EH (cell line): ENCODE measurements around the gene PXDC1.
"Not testable (repeated sequence)": the region's sequence is repeated elsewhere in the genome, so short reads cannot be mapped to it uniquely, and the experiment has no call there.

Experiments
- DNase-seq: peaks from one replicate; pipeline ENCODE4 v3.0.0-alpha.2; 2015; ENCODE audit warnings: low read depth

Gene PXDC1

GRCh38 chr6:3762359-3762758 lies 10.8 kb upstream of the PXDC1 start:
- DNase-seq, result no peak

GRCh38 chr6:3761989-3762270 lies 10.4 kb upstream of the PXDC1 start:
- DNase-seq, result no peak

DNA sequence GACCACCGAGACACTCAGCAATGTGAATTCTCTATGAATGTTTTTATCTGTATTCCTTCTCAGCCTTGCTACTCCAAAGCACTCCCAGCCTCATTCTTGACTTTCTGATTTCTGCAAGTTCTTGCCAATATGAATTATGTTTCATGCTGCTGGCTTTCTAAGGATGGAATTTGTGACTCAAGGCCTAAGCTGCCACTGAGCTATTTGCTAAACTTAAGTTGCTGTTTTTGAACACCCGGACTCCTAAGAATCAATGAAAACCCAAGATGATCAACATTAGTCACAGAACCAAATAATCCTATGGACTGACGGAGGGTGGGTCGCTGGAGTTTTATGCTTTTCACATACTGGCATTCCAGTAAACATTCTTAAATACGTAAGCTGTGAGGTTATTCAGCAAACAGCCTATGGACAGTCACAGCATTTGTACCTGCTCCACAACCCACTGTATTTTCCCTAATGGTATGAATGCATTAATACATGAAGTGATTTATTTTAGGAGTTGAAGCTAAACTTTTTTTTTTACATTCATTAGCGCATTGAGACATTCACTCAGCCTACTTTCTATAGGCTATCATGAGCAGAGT lies 8.2 kb upstream of the PXDC1 start:
- DNase-seq, result peak; percentile 84

DNA sequence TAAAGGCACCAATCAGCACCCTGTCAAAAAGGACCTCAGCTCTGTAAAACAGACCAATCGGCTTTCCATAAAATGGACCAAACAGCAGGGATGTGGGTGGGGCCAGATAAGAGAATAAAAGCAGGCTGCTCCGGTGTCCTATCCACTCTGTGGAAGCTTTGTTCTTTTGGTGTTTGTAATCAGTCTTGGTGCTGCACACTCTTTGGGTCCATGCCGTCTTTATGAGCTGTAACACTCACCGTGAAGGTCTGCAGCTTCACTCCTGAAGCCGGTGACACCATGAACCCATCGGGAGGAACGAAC lies 7.3 kb upstream of the PXDC1 start:
- DNase-seq, result no peak

DNA sequence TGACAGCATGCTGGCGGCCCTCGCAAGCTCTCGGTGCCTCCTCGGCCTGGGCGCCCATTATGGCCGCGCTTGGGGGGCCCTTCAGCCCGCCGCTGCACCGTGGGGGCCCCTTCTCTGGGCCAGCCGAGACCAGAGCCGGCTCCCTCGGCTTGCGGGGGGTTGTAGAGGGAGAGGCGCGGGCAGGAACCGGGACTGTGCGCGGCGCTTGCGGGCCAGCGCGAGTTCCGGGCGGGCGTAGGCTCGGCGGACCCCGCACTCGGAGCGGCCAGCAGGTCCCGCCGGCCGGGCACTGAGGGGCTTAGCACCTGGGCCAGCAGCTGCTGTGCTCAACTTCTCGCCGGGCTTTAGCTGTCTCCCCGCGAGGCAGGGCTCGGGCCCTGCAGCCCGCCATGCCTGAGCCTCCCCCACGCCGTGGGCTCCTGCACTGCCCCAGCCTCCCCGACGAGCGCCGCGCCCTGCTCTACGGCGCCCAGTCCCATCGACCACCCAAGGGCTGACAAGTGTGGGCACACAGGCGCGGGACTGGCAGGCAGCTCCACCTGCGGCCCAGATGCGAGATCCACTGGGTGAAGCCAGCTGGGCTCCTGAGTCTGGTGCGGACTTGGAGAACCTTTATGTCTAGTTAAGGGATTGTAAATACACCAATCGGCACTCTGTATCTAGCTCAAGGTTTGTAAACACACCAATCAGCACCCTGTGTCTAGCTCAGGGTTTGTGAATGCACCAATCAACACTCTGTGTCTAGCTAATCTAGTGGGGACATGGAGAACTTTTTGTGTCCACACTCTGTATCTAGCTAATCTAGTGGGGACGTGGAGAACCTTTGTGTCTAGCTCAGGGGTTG lies 6.7 kb upstream of the PXDC1 start:
- not testable (repeated sequence) for DNase-seq

- no peak for DNase-seq
These were observed 5.7 kb upstream of the PXDC1 start for GRCh38 chr6:3757241-3757641.

- no peak for DNase-seq
These were observed 5.0 kb upstream of the PXDC1 start for GRCh38 chr6:3756546-3756945.

- DNase-seq, result no peak
These were observed 4.4 kb upstream of the PXDC1 start for GRCh38 chr6:3755637-3756545.

GRCh38 chr6:3754776-3755175 lies 3.3 kb upstream of the PXDC1 start:
- no peak for DNase-seq

GRCh38 chr6:3754032-3754725 lies 2.7 kb upstream of the PXDC1 start:
- not testable (repeated sequence) for DNase-seq

- no peak for DNase-seq
These were observed 1.8 kb upstream of the PXDC1 start for GRCh38 chr6:3753228-3753835.

DNA sequence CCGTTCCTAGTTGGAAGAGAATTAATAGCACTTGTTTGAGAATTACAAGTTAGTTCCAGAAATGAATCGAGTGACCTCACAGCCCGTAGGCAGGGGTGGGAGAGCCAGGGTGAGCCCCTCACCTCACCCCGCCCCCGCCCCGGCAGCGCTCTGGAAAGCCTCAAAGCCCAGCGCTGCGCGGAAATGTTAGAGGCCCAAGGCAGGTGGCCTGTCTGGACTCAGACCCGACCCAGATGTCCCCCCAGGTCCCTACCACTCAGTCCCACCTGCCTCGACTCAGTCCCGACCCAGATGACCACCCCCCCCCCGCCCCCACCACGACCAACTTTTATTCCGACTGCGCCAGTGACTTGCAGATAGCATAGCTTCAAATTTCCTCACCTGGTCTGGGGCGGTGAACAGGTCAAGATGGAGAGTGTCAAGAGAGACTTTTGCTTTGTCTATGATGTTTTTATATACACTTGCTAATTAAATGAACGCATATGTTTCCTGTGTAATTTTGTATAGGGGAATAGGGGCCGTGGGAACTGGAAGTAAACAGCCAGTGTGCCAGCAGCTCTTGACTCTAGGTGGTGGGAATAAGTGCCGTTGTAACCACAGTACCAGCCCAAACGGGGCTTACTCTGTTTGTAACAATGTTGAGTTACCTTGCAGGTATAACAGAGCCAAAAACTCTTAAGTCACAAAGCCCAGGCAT lies 1.2 kb upstream of the PXDC1 start:
- DNase-seq, result no peak

- peak; percentile 94 for DNase-seq
These were observed 417 bp upstream of the PXDC1 start for GRCh38 chr6:3751730-3752530.

GRCh38 chr6:3750317-3751076 lies 1.0 kb downstream of the PXDC1 start:
- DNase-seq, result peak; percentile 85

DNA sequence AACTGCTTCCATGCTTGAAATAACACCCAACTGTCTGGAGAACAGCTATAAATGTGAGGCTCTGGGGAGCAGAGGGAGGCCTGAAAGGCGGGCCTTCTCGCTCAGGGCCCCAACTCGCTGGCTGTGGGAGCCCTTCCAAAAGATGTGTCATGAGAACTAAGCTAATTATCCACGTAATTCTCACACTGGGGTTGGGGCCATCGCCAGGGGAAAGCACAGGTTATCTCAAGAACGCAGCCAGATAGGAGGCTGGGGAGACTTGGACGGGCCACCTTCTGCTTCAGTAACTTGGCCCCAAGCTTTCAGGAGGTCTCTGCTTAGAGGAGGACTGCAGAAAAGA lies 1.6 kb downstream of the PXDC1 start:
- DNase-seq, result peak; percentile 86

- DNase-seq, result peak; percentile 25
These were observed 2.3 kb downstream of the PXDC1 start for GRCh38 chr6:3749067-3749841.

DNA sequence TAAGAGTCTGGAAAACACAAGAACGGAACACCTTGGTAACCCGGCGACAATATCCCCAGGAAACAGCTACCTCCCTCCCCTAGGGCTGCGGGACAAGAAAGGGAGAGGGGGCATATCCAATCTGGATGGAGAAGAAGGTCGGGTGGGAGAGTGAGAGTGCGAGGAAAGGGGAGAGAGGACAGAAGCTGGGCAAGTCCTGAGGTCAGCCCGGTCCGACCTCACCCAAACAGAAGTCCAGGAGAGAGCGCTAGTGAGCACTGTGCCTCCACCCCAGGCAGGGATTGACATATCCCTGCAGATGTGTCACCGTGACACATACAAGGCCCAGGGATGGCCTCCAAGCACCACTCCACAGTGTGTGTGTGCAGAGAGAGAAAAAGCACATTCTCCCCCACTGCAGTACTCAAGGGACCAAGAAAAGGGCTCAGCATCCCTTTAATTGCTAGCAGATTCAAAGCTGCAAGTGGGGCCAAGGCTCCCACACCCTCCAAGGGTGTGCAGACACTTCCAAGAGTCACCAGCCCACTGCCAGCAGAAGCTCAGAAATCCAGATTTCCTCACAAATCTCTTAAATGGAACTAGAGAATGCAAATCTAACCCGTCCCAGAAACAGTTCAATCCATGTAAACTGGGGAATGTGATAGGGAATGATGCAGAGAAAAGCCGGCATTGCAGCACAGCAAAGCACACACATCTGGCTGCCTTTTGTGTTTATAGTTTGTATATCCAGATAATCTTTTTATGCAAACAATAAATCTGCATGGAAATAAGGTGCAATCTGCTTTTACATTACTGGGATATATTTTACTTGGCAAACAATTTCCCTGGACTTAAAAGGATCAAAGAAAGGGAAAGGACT lies 3.1 kb downstream of the PXDC1 start:
- DNase-seq, result peak; percentile 89

DNA sequence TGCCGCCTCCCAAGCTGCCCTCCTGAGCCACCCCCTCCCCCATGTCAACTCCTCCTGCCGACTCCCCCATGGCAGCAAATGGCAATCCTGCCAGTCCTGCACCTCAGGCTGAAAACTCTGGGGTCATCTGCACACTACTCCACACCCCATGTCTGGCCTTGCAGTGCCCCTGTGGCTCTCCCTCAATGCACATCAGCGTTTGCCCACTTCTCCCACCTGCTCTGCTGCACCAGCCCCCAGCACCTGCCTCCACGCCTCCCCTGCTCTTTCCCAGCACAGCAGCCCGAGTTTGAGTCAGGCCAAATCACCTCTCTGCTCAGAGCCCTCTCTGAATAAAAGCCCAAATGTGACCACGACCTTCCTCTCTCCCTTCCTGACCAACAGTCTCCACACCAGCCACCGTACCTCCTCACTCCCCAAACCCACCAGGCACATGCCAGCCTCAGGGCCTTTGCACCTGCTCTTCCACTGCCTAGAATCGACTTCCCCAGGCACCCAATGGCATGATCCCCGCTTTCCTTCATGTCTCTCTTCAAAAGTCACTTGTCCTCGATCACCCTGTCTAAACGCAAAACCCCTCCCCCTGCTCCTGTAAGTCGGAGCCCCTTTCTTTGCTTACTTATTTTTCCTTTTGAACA lies 4.3 kb downstream of the PXDC1 start:
- DNase-seq, result no peak
